Body of pancreas (tissue), 4 donors: ENCODE data around the gene DPEP2. TPM values are rescaled to one million over a fixed set of nuclear protein-coding genes. Genes with fewer than 3 reads are reported as not detected.

Experiments
- ATAC-seq: fragments of 150-250 bp; one replicate; pipeline ENCODE4 v1.9.1; 2016
- DNase-seq, 4 donors: peaks; one replicate each; pipeline ENCODE4 v3.0.0-alpha.2; 2019
- H3K27ac ChIP-seq, 4 donors: fragments of 200-600 bp; sonication (generic); 1 replicate in 3 of 4; 2 replicates in 1 of 4; pipeline versions ENCODE4 v1.5.1 to v1.6.1; 2016 to 2019; ENCODE audit warnings: mild to moderate bottlenecking in 1 of 4, mixed read lengths in 1 of 4, moderate library complexity in 1 of 4
- H3K27me3 ChIP-seq, 2 donors: fragments of 200-600 bp; sonication (generic); one replicate each; pipeline ENCODE4 v1.6.0; 2016; ENCODE audit warnings: mild to moderate bottlenecking in 1 of 2
- H3K36me3 ChIP-seq, 2 donors: fragments of 200-600 bp; sonication (generic); replicated peaks in 1 of 2; 2 replicates each; pipeline ENCODE4 v1.5.1; 2016; ENCODE audit warnings: low read depth in 2 of 2; ENCODE audit not compliant: insufficient read depth in 1 of 2
- H3K4me1 ChIP-seq: fragments of 200-600 bp; sonication (generic); one replicate; pipeline ENCODE4 v1.6.0; 2016
- H3K4me3 ChIP-seq, 2 donors: fragments of 200-600 bp; sonication (generic); 1 replicate in 1 of 2; 2 replicates in 1 of 2; pipeline ENCODE4 v1.5.1; 2016 to 2019
- H3K9me3 ChIP-seq, 3 donors: fragments of 200-600 bp; sonication (generic); 1 replicate in 2 of 3; 2 replicates in 1 of 3; pipeline ENCODE4 v1.5.1; 2016
- POLR2A ChIP-seq, 3 donors: fragments of 450-650 bp; IDR thresholded peaks; one replicate each; pipeline ENCODE4 v1.6.1; 2016; ENCODE audit warnings: antibody characterized with exemption in 3 of 3, mild to moderate bottlenecking in 2 of 3
- WGBS, 2 donors: methylation state at CpG; one replicate each; pipeline ENCODE4 v1.1.5; 2017; 5-methylcytosine and 5-hydroxymethylcytosine counted together
- intact Hi-C: fragments of 100-400 bp; cut with DNase I; formaldehyde crosslinking; loops from one replicate; pipeline ENCODE4 v1.15.1; 2023
- total RNA-seq, 2 donors: library from RNA; depleted of rRNA; stranded (reverse); fragments of >200 nt; gene quantifications; one replicate each; pipeline ENCODE4 v1.1.0, GENCODE V29; 2016
- TF ChIP-seq, protein P1 (sequence below), 7 experiments: fragments of 450-650 bp in 4 of 7; fragments of 200-600 bp in 3 of 7; sonication (generic) in 3 of 7; IDR thresholded peaks; one replicate each; pipeline ENCODE4 v1.5.1; 2016 to 2019; ENCODE audit warnings: antibody characterized with exemption in 7 of 7

Gene DPEP2
- total RNA-seq, 2 donors from 2014 or later = 0.78 to 1.3 TPM

DNA sequence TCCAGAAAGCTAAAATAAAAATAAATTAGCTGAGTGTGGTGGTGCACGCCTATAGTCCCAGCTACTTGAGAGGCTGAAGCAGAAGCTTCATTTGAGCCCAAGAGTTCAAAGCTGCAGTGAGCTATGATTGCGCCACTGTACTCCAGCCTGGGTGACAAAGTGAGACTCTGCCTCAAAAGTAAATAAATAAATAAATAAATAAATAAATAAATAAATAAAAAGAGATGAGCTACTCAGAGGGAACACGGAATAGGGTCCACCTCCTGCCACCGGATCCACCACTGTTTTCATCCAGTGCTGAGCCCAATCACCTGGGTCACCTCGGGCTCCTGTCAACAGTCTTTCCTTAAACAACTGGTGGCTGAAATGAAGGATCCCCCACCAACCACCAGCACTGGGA lies 12.3 kb downstream of the DPEP2 start:
- TF ChIP-seq POLR2A (IDR thresholded peaks at IDR 0.05) = no peak
- TF ChIP-seq, protein P1, sequence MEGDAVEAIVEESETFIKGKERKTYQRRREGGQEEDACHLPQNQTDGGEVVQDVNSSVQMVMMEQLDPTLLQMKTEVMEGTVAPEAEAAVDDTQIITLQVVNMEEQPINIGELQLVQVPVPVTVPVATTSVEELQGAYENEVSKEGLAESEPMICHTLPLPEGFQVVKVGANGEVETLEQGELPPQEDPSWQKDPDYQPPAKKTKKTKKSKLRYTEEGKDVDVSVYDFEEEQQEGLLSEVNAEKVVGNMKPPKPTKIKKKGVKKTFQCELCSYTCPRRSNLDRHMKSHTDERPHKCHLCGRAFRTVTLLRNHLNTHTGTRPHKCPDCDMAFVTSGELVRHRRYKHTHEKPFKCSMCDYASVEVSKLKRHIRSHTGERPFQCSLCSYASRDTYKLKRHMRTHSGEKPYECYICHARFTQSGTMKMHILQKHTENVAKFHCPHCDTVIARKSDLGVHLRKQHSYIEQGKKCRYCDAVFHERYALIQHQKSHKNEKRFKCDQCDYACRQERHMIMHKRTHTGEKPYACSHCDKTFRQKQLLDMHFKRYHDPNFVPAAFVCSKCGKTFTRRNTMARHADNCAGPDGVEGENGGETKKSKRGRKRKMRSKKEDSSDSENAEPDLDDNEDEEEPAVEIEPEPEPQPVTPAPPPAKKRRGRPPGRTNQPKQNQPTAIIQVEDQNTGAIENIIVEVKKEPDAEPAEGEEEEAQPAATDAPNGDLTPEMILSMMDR (IDR thresholded peaks at IDR 0.05) = no peak
- Histone ChIP-seq H3K27me3 (no peaks in the 10 kb centered on the region), H3K4me3 (no peak overlapping the region), H3K27ac (no peak overlapping the region), H3K4me1 (peaks cover 3% of the 10 kb centered on the region), H3K36me3 (no peaks in the 10 kb centered on the region), H3K9me3 (no peaks in the 10 kb centered on the region)
- DNase-seq = no peak
- no peak for ATAC-seq
- 81 to 90% methylated on average over 5 of the region's 5 CpGs for WGBS, 2 donors
- intact Hi-C loops = no loop called here

DNA sequence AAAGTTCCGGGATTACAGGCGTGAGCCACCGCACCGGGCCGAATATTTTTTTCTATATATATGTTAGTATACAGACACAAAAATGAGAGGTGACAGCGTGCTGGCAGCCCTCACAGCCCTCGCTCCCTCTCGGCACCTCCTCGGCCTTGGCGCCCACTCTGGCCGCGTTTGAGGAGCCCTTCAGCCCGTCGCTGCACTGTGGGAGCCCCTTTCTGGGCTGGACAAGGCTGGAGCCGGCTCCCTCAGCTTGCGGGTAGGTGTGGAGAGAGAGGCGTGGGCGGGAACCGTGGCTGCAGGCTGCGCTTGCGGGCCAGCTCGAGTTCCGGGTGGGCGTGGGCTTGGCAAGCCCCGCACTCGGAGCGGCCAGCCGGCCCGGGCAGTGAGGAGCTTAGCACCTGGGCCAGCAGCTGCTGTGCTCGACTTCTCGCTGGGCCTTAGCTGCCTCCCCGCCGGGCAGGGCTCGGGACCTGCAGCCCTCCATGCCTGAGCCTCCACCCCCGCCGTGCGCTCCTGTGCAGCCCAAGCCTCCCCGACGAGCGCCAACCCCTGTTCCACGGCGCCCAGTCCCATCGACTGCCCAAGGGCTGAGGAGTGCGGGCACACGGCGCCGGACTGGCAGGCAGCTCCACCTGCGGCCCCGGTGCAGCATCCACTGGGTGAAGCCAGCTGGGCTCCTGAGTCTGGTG lies 17.1 kb downstream of the DPEP2 start:
- Histone ChIP-seq H3K4me3 (no peak overlapping the region), H3K27me3 (no peaks in the 10 kb centered on the region), H3K36me3 (no peaks in the 10 kb centered on the region), H3K27ac (no peak overlapping the region), H3K4me1 (peaks cover 3% of the 10 kb centered on the region), H3K9me3 (no peaks in the 10 kb centered on the region)
- TF ChIP-seq, protein P1 (IDR thresholded peaks at IDR 0.05) = no peak
- WGBS, 2 donors = 92 to 97% methylated on average over 25 to 45 of the region's 49 CpGs
- intact Hi-C loops = no loop called here
- no peak for ATAC-seq
- DNase-seq = no peak

DNA sequence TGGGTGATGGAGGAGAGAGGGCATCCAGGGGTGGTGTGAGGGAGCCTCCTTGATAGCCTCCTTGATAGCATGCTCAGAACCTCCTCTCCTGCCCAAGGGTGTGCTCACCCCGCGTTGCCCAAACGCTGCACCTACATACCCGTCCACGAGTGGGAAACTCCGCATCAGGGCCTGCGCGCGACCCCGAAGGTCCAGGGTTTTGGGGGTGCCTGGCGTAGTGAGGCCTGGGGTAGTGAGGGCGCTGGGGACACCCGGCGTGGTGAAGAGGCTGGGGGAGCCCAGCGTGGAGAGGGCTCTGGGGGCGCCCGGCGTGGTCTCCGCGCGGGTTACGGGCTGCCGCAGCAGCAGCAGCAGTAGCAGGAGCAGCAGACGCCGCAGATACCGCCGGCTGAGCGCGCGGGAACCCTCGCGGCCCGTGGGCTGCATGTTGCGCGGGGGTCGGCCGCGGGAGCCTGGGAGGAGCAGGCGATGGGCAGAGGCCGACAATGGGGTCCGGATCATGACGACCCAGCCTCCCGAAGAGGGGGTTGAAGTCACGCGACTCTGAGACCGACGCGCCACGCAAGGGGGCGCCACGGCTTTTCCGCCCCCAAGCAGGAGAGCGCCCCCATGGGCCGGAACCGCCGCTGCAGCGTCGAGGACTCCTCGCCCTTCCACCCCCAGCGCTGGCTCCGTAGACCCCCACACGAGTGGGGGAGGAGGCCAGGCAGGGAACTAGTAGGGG lies 19.2 kb downstream of the DPEP2 start, which contains the start of gene DPEP3:
Gene DPEP3 (minus strand): TSS at position 545 of the 724 bp plus-strand sequence. CDS start 119 bp downstream, at position 426.
- intact Hi-C loops = no loop called here
- H3K27ac ChIP-seq = no peak within 1 kb of the TSS
- TF ChIP-seq POLR2A (IDR thresholded peaks at IDR 0.05) = no peak
- TF ChIP-seq, protein P1 (IDR thresholded peaks at IDR 0.05) = peak in 3 of 7 experiments; percentile 9 to 21 (median 19)
- no peaks in the 10 kb centered on the region for H3K9me3 ChIP-seq
- ATAC-seq (no peak), DNase-seq (no peak)
- 54 to 70% methylated on average over 14 to 42 of the region's 62 CpGs for WGBS, 2 donors
- peaks cover 3% of the 10 kb centered on the region for H3K4me1 ChIP-seq
- H3K4me3 ChIP-seq = no peak within 1 kb of the TSS
- no peaks in the 10 kb centered on the region for H3K27me3 ChIP-seq
- no peaks in the 10 kb centered on the region for H3K36me3 ChIP-seq

DNA sequence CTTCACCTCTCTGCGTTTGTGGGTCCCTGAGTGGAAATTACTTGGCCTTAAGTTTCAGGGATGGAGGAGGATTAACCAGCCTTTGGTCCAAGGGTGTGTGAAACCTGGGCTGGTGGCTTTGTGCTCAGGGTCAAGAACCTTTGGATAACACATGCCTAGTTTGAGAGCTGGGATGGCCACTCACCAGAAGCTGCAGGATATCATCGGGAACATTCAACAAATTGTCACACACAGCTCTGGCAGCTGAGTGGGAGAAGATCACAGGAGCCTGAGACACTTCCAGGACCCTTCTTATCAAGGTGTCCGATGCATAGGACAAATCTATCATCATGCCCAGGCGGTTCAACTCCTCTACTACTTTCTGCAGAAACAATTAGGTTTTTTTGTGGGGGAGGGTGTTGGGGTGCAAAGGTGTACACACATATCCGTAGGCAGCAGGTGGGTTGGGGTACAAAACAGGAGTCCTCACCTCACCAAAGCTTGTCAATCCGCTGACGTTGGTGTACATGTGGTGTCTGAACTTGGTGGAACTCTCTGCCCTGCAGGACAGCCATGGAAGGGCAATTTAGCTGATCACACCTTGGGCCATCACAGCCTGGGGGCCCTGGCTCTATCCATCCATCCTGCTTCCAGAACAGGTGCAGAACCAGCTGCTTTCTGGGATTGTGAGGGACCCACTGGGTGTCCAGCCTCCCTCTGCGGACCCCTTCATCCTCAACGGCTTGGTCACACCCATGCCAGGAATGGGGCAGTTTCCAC lies 21.6 kb downstream of the DPEP2 start:
- DNase-seq (no peak), ATAC-seq (no peak)
- TF ChIP-seq POLR2A (IDR thresholded peaks at IDR 0.05) = no peak
- TF ChIP-seq, protein P1 (IDR thresholded peaks at IDR 0.05) = no peak
- Histone ChIP-seq H3K36me3 (no peaks in the 10 kb centered on the region), H3K27me3 (no peaks in the 10 kb centered on the region), H3K4me1 (no peaks in the 10 kb centered on the region), H3K4me3 (no peak overlapping the region), H3K27ac (no peak overlapping the region), H3K9me3 (no peaks in the 10 kb centered on the region)
- intact Hi-C loops = no loop called here
- WGBS, 2 donors = 67 to 79% methylated on average over 7 to 9 of the region's 9 CpGs
